ENCODE data around the gene ACTA2.

ACTA2 gene

DNA sequence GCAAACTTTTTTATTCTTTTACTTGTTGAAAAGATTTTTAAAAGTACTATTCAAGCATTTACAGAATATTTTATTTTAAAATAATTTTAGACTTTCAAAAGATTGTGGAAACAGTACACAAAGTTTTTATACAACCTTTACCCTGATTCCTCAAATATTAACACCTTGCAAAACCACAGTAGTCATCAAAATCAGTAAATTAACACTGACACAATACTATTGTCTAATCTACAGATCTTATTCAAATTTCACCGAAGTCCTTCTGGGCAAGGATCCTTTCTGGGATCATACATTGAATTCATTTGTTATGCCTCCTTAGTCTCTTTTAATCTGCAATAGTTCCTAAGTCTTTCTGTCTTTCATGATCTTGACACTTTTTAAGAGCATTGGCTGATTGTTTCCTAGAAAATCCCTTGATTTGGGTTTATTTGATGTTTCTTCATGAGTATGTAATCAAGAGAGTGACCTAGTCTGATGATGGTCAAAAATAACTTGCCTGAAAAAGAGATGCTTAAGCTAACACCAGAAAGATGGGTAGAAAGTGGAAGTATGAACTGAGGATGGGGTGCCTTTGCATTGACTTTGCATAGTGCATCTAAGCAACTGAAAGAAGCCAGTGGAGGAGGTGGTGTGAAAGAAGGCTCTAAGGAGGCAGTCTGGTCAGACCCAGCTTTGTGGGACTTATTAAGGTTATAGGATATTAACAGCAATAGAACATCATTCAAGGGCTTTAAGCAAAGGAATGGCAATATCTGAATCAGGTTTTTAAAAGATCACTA lies 62.8 kb downstream of the ACTA2 start:
- no peak for DNase-seq

DNA sequence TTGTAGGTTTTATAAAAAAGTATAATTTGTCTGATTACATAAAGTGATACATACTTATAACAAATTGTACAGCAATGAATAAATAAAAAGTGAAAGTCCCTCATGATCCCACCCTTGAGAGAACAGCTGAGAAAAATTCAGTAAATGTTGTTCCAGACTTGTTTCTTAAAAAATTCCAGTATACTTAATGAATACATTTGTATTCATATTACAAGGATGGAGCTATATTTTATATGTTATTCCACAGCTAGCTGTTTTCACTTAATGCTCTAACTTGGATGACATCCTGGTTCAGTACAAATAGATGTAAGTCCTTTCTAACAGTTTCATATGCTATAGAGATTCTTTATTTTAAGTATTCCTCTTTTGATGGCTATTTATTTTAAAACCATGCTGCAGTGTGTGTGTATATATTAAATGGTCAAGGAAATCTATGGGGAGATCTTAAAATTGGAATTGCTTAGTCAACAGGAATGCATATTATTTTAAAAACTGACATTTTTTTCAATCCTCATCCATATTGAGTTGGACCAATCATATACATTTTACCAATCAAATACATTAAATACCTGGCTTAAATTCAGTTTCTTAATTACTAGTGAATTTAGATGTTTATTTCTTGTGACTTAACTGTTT lies 63.6 kb downstream of the ACTA2 start:
- no peak for DNase-seq

DNA sequence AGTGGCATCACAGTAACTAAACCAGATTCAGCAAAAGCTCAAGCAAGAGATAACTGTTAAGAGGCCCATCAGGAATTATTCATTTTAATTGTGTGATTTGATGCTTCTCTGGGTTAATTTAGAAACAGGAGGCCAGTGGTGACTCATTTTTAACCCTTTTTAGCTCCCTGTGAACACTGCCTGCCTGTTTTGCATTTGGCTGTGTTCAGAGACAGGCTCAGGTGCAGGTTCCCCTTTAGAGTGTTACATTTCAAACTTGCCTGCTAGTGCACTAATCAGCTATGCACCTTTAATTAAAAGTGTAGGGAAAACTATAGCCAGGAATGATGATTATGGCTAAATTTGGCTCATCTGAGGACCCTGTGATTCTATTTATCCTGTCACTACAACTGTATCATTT lies 66.0 kb downstream of the ACTA2 start:
- DNase-seq, result no peak
